ENCODE measurements around the gene GRHL1.
"Not testable (repeated sequence)": the region's sequence is repeated elsewhere in the genome, so short reads cannot be mapped to it uniquely, and the experiment has no call there.

The GRHL1 gene

GRCh38 chr2:10028407-10028987 is 77.0 kb downstream of the GRHL1 start:
- peak in 1 of 3 donors; percentile 38 for DNase-seq

- peak; percentile 94 to 96 (median 96) for DNase-seq
Observed at GRCh38 chr2:10028988-10029874, 77.7 kb downstream of the GRHL1 start.

DNA sequence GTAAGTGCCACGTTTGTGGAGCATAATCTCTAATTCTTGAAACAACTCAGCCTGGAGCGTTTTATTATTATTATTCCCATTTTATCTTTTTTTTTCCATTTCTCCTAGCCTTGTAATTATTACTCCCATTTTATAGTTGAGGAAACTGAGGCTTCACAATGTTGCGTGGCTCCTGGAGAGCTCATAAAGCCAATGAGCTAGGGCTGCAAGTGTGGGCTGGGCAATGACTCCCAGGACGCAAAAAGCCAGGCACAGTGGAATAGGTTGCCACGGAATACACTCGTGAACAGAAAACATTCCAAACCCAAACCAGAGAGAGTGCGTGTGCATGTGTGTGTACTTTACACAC is 78.4 kb downstream of the GRHL1 start:
- no peak for DNase-seq

DNA sequence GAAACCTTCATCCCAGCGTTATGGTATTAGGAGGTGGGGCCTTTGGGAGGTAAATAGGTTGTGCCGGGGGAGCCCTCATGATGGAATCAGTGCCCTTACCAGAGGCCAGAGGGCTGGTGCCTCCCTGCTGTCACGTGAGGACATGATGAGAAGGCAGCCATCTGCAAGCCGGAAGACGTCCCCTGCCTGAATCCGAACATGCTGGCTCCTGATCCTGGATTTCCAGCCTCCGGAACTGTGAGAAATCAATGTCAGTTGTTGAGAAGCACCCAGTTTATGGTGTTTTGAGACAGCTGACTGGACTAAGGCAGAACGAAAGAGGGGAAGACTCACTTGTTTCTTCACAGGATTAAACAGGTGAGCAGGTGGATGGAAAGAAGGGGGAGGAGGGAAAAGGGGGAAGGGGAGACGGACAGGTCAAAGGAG is 78.8 kb downstream of the GRHL1 start:
- DNase-seq = no peak

DNA sequence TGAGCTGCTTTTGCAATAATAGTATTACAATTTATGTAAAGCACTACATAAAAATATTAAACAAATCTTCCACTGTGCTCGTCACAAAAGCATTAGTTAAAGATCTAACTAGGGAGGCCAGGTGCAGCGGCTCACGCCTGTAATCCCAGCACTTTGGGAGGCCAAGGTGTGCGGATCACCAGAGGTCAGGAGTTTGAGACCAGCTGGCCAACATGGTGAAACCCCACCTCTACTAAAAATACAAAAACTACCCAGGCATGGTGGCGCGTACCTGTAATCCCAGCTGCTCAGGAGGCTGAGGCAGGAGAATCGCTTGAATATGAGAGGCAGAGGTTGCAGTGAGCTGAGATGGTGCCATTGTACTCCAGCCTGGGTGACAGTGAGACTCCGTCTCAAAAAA is 79.3 kb downstream of the GRHL1 start:
- DNase-seq = not testable (repeated sequence)

DNA sequence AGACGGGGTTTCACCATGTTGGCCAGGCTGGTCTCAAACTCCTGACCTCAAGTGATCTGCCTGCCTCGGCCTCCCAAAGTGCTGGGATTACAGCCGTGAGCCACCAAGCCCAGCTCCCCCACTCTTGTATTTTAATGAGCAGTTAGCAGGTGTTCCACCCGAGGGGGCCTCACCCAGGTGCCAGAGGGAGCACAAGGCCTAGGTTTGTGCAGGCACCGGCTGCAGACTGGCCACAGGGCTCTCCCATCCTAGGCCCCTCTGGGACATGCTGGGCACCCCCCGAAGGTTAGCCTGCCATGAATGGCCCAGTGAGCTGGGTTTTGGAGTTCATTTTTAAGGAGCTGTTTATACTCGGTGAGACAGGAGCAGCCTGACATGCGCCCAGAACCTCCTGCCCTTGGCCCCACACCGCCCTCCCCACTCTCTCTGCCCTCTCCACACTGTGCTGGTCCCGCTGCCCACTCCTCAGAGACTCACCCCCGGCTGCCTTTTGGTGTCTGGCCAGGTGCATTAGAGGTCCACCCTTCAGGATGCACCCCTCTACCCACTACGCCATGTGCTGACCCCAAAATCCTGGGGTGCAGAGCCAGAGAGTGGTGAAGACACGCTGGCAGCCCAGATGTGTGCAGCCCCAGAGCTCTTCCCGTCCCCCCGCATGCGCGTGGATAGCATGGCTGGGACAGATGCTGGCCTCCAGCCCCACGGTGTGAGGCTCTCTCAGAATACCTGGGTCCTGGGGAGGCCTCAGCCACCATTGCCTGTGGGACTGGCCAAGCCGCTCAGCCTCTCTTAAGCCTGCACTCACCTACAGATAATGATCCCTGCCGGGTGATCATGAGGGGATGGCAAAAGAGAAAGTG is 80.6 kb downstream of the GRHL1 start:
- no peak for DNase-seq

DNA sequence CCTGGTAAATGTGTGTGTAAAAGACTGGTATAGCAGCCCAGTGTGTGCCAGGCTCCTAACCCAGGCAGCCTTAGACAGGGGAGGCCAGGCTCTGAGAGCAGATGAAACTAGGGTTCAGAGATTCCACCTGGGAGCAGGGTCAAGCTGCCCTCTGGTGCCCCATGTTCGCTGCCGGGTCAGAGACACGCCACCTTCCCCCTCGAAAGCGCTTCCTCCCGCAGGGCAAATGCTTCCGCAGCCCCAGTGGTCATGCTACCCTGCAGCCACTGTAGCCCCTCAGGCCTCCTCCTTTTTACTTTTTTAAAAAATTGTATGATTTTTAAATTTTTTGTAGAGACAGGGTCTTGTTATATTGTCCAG is 81.2 kb downstream of the GRHL1 start:
- DNase-seq = no peak

GRCh38 chr2:10033251-10034006 is 81.9 kb downstream of the GRHL1 start:
- DNase-seq = no peak

- peak; percentile 76 to 88 (median 85) for DNase-seq
Observed at GRCh38 chr2:10034333-10035052, 83.0 kb downstream of the GRHL1 start.

DNA sequence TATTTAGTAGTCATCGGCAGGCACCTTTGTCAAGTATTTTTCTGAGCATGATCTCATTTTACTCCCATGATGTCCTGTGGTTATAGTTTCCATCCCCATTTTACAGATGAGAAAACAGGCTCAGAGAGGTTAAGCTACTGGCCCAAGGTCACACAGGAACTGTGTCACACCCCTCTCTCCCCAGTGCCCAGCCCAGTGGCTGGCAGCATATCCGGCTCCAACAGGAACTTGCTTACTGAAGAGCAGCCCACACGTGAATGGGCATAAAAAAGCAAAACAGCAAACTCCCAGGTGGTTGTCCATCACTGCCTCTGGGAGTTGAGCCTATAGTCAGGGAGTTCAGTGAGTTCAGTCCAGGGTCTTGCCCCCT is 83.5 kb downstream of the GRHL1 start:
- peak; percentile 38 to 60 (median 56) for DNase-seq

- no peak for DNase-seq
Observed at GRCh38 chr2:10035633-10036032, 84.1 kb downstream of the GRHL1 start.

DNA sequence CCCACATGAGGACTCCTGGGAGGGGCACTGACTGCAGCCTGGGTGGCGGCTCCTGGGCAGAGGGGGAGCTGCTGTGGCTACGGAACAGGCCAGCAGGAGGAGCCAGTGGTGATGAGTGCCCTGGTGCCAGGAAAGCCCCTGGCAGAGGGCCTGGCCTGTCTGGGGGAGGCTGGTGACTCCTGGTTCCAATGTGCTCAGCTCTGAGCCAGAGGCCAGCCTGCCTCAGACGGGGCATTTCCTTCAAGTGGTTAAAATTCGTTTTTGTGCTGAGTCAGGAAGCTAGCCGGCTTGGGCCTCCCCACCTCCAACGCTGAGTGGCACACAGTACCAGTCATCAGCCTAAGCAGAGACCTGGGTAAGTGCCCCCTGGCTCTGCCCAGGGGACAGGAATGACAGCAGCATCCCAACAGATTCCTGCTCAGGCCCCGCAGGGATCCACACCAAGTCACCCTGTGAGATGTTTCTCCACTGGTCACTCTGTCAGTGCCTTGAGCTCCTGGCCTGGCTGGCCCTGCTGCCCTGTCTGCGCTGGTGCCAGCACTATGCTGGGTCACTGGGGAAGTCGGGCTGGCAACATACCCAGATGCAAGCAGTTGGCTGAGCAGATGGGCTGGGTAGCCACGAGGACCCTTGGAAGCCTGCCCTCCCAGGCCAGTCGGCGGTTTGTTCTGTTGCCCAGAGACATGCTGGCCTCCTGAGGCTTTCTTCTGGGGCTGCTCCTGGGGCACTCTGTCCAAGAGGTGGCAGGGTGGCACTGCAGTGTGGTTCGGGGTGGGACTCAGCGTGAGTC is 84.8 kb downstream of the GRHL1 start:
- DNase-seq = peak; percentile 97 to 98 (median 98)

DNA sequence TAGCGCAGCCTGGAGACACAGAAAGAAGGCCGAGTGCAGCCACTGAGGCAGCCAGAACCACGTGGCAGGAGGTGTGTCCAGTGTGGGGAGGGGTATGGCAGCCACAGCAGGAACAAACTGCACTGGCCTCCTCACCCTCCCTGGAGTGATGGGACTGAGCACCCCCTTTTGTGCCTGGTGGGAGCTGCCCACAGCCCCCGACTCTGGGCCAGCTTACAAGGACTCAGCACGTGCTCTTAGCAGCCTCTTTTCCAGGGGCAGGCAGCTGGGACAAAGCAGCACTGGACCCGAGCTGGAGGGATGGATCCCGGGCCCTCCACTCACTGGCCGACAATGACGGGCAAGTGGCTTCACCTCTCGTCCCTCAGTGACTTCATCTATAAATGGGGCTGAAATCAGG is 86.6 kb downstream of the GRHL1 start:
- DNase-seq = no peak

DNA sequence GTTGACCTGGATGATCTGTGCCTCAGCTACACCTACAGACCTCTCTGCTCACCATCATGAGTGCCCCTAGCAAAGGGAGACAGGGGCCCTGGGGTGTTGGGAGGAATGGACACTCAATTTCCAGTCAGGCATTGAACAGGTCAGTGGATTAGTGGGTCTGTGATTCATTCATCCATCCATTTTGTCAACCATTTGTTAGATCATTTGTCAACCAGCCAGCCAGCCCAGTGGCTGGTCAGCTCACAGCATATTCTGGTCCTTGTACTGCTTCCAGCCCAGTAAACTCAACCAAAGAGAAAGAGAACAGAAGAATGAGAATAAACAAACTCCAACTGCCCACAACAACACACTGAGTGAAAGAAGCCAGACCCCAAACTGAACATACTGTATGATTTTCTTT is 87.2 kb downstream of the GRHL1 start:
- no peak for DNase-seq

DNA sequence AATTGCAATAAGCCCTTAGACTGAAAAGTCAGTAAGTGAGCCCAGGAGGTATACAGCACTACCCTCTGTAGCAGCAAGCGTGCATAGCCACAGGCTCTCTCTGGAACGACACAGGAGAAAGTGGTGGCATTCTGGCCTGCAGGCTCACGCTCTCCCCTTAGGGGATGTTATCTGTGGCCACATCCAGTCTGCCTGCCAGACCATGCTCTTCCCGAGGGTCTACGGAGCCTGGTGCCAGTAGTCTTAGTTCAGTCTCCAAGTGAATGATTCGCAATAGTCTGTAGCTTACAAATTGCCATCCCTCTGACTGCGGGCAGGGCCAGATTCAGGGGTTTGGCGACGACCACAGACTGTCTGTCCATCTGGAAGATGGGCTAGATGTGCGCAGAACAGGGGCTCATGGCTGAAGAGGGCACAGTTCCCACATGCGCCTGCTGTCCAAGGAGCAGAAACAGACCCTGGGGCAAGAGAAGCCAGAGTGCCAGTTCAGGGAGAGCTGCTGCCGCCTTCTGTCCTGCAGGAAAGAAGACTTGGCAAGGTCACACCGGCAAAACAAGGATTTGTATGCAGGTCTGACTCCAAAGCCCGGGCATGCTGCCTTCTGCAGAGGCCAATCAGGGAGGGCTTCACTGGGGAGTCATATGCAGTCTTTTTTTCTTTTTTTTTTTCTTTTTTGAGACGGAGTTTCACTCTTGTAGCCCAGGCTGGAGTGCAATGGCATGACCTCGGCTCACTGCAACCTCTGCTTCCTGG is 88.3 kb downstream of the GRHL1 start:
- no peak for DNase-seq

GRCh38 chr2:10041711-10042110 is 90.2 kb downstream of the GRHL1 start:
- DNase-seq = no peak

- peak; percentile 89 to 95 (median 89) for DNase-seq
Observed at GRCh38 chr2:10042301-10043161, 91.0 kb downstream of the GRHL1 start.

GRCh38 chr2:10043256-10043905 is 91.9 kb downstream of the GRHL1 start, which contains the start of gene KLF11:
Gene KLF11, plus strand, starts transcription at chr2:10043550. Its CDS starts 167 bp downstream, at chr2:10043717.
- peak; percentile 95 to 98 (median 97) for DNase-seq

Data from suppressor macrophage treated with lipopolysaccharide for 1 hour (primary cell).